ENCODE results near the gene LEFTY2.
"Not testable (repeated sequence)": the region's sequence is repeated elsewhere in the genome, so short reads cannot be mapped to it uniquely, and the experiment has no call there.

Gene LEFTY2, protein sequence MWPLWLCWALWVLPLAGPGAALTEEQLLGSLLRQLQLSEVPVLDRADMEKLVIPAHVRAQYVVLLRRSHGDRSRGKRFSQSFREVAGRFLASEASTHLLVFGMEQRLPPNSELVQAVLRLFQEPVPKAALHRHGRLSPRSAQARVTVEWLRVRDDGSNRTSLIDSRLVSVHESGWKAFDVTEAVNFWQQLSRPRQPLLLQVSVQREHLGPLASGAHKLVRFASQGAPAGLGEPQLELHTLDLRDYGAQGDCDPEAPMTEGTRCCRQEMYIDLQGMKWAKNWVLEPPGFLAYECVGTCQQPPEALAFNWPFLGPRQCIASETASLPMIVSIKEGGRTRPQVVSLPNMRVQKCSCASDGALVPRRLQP

DNA sequence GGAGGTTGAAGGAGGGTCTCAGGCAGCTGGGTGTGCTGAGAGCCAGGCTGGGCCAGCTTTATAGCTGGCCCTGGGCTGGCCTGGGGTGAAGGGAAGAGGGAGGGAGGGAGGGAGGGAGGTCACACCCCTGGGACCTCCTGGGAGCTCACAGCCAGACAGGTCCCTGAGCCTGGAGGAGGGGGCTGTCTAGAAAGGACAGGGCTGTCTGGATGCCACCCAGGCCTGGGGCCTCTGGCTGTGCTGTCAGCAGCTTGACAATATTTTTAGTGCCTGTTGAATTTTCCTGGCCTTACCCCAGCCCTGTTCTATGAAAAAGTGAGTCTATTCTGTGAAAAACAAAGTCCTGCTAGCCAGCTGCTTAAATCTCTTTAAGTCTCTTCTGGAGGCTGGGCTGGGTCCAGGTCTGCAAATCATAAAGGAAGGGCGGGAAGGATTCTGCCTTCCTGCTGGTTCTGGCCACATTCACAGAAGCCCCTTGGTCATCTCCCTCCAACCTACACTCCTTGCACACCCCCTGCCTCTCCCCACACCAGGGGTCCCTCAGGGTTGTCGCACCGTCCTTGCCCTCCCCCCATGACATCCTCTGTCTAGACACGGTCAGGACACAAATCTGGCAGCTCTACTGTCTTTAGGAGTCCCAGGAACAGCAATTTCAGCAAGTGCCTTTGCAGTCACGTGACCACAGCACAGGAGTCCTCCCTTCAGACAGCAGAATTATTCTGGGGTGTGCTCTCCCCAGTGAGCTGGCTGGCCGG, at the start of gene LEFTY2:
LEFTY2 (minus strand) TSS at position 34 of the 755 bp plus-strand sequence. CDS start 80 bp downstream, outside the sequence.
- DNase-seq, result no peak

DNA sequence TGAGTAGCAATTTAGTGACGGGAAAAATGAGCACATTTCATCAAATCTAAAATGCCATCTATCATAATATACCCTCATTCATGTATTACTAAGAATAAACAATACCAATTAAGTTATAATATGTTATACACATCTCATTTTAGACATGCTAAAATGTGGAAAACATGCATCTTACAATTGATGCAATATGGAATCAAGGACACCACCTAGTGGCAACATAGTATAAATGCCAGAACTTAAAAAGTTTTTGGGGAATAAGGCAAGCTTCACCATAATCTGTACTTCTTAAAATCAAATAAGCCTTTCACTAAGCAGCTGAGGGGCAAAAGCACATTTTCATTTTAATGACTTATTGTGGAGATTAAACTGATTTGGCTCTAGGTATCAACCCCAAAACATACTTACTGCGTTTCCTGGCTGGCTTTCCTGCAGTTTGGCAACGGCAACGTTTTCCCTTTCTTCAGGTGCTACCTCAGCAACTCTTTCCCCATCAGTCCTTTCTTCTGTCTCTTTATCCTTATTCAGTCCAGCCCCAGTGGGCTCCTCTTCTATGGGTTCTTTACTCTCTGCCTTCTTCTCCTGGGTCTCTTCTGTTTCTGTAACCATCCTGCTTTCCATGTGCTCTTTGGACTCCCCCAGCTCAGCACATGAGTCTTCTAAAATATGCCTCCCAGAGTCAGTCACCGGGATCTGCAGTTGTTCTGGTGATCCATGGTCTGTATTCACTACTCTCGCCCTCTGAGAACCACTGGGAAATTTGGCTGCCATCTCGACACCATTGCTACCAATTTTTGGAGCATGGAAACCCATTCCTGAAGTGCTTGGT, 46.7 kb upstream of the LEFTY2 start:
- DNase-seq, result peak; percentile 58

DNA sequence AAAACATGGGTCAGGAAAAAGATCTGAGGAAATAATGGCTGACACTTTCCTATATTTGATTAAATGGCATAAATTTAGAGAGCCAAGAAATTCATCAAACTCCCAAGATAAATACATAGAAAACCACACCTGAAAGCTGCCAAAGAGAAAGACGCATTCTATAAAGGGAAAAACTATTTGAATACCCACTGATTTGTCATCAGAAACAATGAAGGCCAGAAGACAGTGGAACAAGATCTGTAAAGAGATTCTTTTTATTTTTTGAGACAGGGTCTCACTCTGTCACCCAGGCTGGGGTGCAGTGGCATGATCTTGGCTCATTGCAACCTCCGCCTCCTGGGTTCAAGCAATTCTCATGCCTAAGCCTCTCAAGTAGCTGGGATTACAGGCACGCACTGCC, 40.7 kb upstream of the LEFTY2 start:
- DNase-seq, result no peak

DNA sequence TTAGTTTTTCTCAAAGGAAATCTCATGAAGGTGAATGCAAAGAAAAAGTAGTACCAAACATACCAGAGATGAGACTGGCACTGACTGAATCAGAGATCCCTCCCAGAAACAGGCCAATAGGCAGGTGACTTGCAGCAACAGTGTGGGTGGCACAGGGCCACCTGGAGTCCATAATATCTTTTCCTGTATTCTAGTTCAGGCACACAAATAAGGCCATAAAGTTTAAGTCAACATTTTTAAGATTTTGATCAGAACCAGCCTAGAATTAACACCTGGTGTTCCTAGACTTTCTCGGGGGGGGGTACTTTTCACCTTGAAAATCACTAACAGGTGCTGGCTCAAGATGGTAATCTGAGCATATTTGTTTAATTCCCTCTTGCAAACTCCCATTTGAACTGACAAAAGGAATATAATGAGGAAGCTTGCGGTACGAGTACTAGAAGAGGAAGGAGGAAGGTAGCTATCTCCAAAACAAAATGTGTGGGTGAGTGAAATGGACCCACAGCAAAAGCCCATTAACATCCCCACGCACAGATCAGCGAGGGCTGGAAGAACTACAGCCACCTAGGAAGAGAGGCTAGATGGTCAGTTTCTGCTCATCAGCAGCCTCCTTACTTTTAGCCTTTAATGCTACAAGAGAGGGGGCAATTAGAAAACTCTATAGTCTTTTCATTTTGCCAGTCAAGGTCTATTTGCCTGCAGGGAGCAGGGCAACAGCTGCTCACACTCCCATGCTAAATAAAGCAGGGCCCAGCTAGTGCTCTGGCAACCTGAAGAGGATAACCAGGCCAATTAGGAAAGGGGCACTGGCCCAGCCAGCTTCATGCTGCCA, 39.2 kb upstream of the LEFTY2 start:
- DNase-seq, result no peak

DNA sequence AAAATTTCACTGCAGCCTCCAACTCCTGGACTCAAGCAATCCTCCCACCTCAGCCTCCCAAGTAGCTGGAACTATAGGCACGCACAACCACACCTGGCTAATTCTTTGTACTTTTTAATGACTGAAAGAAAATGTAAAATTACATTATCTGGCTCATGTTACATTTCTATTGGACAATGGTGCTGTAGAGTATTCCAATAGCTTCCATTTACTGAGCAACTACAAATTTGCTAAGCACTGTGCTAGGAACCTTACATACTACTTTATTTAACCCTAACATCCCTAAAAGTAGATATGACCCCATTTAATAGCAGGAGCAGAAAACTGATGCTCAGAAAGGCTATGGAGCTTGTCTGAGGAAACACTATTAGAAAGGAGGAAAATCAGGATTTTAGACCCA, 38.4 kb upstream of the LEFTY2 start:
- DNase-seq, result no peak

DNA sequence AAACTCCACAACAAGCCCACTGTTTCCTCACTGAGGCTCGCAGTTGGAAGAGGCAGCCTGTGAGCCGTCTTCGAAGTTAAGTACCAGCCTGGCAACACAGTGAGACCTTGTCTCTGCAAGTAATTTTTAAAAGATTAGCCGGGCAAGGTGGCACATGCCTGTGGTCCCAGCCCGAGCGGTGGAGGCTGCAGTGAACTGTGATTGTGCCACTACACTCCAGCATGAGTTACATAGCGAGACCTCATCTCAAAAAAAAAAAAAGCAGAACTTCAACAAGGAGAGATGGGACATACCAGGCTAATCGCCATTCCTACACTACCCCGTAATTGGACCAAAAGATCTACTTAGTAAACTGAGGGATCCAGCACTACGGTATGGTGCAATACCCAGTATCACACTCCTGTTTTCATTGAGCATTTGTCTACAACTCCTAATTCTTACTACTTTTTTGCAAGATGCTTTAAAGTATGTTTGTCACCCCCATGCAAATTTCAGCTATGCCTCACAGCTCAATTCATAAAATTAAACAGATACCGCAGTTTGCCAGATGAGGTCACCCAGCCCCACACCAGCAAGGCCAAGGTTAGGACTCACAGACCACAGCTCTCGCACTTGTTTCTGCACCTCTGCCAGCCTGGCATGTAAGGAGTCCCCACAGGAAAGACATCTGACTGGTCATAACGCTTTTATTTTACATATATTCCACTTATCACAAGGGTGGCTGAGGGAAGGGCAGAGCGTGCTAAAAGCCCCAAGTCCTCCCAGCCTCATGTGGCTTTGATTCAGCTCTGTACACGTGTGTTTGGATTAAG, 37.1 kb upstream of the LEFTY2 start:
- DNase-seq, result no peak

DNA sequence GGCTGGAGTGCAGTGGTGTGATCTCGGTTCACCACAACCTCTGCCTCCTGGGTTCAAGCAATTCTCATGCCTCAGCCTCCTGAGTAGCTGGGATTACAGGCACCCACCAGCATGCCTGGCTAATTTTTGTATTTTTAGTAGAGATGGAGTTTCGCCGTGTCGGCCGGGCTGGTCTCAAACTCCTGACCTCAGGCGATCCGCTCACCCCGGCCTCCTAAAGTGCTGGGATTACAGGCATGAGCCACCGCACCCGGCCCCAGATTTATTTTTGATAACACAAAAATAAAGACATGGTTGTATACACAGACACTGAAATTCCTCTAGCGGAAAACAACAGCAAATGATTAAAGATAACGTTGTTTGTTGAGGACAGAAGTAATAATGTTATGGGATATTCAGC, 34.1 kb upstream of the LEFTY2 start:
- DNase-seq, result not testable (repeated sequence)

DNA sequence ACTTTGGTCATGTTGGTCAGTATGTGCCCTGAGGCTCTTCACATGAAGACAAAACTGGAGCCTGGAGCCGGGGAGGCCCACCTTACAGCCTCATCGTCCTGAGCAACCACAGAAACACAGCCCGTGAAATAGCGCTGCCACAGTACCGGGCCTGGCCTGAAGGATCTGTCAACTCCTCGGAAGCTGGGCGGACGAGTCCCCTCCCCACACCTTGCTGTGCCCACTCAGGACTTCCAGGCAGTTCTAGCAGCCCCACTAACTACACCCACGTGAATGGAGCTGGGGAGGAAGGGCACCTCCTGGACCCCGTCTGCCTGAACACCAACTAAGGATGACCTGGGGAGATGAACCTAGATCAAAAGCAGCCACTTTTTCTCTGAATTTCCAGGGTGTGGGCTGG, 33.4 kb upstream of the LEFTY2 start:
- DNase-seq, result no peak

DNA sequence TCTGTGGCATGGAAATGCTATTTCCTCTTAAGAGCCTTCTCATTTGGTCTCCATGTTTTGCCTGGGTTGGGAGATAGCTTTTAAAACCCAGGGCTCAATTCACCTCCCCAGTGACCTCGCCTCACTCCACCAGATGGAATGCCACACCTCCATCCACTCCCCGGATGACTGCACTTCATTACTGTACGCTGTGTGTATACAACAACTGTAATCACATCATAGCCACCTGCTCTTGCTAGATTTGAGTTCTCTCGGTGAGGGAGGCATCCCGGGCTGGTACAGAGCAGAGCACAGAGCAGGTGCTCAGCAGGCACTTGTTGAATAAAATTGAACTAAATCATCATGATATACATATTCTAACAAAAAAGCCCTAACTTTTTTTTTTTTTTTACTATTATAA, 32.1 kb upstream of the LEFTY2 start:
- no peak for DNase-seq

DNA sequence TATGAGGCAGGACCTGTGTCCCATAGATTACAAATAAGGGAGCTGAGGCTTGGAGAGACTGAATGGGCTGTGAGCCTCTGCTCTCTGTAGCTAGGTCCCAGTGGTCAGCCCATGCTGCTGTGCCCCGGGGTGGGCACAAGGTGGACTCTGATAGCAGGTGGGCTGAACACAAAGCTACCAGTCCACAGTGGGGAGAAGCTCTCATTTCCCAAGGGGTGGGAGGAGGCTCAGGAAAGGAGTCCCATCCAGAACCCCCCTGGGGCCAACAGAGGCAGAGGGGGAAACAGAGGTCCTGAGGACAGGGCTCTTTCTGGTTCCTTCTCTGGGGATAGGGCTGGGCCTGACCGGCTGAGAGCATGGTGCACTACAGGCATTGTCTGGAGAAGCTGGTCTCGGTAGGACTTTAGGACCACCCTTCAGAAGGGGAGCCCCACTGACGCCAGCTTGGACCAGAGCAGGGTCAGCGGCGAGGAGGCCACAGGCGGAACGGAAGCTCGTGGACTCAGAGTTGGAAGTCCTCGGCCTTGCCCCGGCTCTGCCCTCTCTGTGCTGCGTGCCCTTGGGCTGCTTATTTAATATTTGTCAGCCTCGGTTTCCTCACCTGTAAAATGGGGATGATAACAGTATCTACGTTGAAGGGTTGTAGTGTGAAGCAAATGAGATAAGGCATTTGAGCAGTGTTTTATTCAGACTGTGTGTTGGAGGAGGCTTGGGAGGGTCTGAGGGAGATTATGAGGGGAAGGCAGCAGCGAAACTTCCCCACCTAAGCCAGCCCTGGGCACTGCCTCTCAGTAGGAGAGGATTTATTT, 31.5 kb upstream of the LEFTY2 start:
- no peak for DNase-seq

DNA sequence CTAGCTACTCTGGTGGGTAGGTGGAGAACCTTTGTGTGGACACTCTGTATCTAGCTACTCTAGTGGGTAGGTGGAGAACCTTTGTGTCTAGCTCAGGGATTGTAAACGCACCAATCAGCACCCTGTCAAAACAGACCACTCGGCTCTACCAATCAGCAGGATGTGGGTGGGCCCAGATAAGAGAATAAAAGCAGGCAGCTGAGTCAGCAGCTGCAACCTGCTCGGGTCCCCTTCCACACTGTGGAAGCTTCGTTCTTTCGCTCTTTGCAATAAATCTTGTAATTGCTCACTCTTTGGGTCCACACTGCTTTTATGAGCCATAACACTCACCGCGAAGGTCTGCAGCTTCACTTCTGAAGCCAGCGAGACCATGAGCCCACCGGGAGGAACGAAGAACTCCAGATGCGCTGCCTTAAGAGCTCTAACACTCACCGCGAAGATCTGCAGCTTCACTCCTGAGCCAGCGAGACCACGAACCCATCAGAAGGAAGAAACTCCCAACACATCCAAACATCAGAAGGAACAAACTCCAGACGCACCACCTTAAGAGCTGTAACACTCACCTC, 29.7 kb upstream of the LEFTY2 start:
- DNase-seq, result not testable (repeated sequence)

DNA sequence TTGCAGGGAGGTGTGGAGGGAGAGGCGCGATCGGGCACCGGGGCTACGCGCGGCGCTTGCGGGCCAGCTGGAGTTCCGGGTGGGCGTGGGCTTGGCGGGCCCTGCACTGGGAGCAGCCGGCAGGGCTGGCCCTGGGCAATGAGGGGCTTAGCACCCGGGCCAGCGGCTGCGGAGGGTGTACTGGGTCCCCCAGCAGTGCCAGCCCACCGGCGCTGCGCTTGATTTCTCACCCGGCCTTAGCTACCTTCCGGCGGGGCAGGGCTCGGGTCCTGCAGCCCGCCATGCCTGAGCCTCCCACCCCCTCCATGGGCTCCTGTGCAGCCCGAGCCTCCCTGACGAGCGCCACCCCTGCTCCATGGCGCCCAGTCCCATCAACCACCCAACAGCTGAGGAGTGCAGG, 28.7 kb upstream of the LEFTY2 start:
- DNase-seq, result not testable (repeated sequence)

DNA sequence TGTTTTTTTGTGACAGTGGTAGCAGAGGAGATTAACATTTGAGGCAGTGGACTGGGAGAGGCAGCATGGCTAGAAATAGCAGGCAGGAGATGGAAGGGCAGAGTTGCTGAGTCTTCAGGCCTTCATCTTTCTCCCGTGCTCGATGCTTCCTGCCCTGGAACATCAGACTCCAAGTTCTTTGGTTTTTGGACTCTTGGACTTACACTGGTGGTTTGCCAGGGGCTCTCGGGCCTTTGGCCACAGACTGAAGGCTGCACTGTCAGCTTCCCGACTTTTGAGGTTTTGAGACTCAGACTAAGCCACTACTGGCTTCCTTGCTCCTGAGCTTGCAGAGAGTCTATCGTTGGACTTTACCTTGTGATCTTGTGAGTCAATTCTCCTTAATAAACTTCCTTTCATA, 24.2 kb upstream of the LEFTY2 start:
- no peak for DNase-seq

DNA sequence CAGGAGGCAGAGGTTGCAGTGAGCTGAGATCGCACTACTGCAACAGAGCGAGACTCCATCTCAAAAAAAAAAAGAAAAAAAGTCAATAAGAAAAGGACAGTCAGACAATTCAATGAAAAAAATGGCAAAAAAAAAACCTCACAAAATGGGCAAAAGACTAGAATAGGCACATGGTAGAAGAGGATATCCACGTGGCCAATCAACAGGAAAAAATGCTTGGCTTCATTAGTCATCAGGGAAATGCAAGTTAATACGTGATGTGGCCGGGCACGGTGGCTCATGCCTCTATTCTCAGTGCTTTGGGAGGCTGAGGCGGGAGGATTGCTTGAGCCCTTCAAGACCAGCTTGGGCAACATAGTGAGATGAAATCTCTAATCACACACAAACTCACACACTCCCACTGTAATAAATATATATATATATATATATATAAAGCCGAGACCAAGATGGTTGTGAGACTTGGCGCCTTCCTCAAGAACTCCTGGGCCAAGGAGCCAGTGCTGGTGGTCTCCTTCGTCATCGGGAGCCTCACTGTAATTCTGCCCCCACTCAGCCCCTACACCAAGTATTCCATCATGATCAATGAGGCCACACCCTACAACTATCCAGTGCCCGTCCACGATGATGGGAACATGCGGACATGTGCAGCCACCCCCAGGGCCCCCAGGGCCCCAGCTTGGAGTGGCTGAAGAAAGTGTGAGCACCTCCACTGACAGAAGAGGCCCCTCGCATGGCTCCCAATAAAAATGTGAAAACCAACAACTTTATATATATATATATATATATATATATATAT, 22.9 kb upstream of the LEFTY2 start:
- no peak for DNase-seq

DNA sequence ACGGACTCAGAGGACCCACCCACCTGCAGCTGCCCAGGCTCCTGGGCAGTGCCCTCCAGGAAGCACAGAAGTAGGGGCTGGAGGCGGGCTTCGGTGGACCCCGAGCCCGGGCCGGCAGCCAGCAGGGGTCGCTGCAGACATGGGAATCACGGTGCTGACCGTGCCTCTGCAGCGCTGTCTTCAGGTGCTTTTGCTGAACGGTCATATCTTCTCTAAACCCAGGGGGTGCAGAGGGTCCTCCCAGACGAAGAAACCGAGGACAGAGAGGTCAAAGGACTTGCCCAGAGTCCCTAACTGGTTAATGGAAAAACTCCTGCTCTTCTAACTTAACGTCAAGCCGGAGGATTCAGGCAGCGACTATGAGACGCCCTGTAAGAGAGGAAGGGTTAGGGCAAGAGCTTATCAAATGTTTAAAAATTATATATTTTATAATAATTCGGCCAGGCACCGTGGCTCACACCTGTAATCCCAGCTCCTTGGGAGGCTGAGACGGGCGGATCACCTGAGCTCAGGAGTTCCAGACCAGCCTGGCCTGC, 21.5 kb upstream of the LEFTY2 start:
- DNase-seq, result peak; percentile 51

DNA sequence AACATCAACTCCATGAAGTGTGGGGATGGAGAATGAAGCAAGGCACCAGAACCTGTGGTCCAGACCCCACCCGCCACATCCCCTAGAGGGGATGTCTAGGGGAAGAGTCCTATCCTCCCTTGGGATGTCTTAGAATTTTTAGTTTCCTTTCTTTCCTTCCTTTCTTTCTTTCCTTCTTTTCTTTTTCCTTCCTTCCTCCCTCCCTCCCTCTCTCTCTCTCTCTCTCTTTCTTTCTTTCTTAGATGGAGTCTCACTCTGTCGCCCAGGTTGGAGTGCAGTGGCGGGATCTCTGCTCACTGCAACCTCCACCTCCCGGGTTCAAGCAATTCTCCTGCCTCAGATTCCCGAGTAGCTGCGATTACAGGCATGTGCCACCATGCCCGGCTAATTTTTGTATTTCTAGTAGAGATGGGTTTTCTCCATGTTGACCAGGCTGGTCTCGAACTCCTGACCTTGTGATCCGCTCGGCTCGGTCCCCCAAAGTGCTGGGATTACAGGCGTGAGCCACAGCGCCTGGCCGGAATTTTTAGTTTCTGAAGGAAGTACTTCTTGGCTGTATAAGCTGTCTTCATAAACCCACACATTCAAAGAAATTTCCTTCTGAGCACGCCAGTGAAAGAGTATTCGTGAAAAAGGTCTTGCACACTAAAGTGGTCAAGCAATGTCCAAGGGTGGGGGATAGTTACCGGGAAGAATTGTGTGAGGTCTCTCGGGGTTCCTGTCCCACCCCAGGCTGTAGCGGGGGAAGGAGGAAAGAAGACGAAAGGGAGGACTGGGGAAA, 20.8 kb upstream of the LEFTY2 start:
- DNase-seq, result no peak

DNA sequence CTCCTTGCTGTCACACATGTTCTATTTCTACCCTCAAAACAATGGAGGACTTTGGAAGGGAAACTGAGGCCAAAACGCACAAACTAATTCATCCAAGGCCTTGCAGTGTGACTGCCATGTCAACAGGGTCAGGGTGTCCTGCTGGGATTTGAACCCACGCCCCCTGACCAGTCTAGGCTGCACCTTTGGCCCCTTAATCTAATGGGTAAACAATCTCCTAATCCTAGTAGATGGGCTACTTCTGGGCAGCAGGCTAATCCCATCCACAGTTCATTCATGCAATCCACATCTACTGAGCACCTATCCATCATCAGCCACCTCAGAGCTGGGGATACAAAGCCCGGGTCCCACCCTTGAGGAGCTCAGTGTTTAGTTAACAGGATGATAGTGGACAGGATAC, 17.0 kb upstream of the LEFTY2 start:
- no peak for DNase-seq

DNA sequence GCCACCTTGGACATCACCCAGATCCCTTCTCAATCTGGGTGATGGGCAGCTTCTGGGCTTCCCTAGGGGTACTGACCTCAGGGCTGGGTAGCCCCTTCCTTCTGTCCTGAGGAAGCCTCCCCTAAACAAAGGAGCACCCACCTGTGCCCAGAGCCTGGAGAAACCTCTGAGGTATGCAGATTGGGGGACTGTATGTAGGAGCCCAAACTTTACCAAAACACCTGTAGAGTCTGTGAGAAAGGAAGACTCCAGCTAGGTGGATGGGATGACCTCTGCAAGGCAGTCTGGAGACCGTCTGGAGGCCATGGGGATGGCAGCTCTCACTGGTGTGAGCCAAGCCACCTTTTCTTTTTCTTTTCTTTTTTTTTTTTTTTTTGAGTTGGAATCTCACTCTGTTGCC, 13.7 kb upstream of the LEFTY2 start:
- DNase-seq, result no peak
